Stomach (tissue), 9 donors: ENCODE data around the gene RBFOX1. TPM values are rescaled to one million over a fixed set of nuclear protein-coding genes. Genes with fewer than 3 reads are reported as not detected.

ENCODE experiments used
- DNase-seq, 2 donors: peaks; one replicate each; pipeline versions ENCODE4 v3.0.0 to v3.0.0-alpha.2; 2013 to 2019
- H3K27ac ChIP-seq, 5 donors: fragments of 200-600 bp in 4 of 5; sonication (generic) in 4 of 5; one replicate each; pipeline ENCODE4 v1.5.1; 2013 to 2019; ENCODE audit warnings: mild to moderate bottlenecking in 1 of 5, moderate library complexity in 1 of 5
- H3K27me3 ChIP-seq, 3 donors: fragments of 200-600 bp; sonication (generic); one replicate each; pipeline ENCODE4 v1.5.1; 2017 to 2019; ENCODE audit warnings: mixed run types in 1 of 3
- H3K36me3 ChIP-seq, 4 donors: fragments of 200-600 bp; sonication (generic); 1 replicate in 3 of 4; 2 replicates in 1 of 4; pipeline ENCODE4 v1.5.1; 2016 to 2019
- H3K4me1 ChIP-seq, 4 donors: fragments of 200-600 bp; sonication (generic); one replicate each; pipeline ENCODE4 v1.5.1; 2016 to 2019
- H3K4me3 ChIP-seq, 4 donors: fragments of 200-600 bp; sonication (generic) in 3 of 4; one replicate each; pipeline ENCODE4 v1.5.1; 2016 to 2019; ENCODE audit warnings: mild to moderate bottlenecking in 1 of 4
- H3K9me3 ChIP-seq, 4 donors: fragments of 200-600 bp; sonication (generic); one replicate each; pipeline ENCODE4 v1.5.1; 2016 to 2019
- CTCF ChIP-seq, 7 experiments: fragments of 450-650 bp in 4 of 7; fragments of 200-600 bp in 3 of 7; sonication (generic) in 3 of 7; IDR thresholded peaks; one replicate each; pipeline ENCODE4 v1.5.1; 2016 to 2019; ENCODE audit warnings: antibody characterized with exemption in 7 of 7, control low read depth in 2 of 7, mild to moderate bottlenecking in 1 of 7
- EP300 ChIP-seq: sonication (generic); formaldehyde crosslinking; IDR thresholded peaks from one replicate; pipeline ENCODE4 v1.6.1; 2017; ENCODE audit warnings: antibody characterized with exemption
- POLR2A ChIP-seq, 4 donors: fragments of 450-650 bp; IDR thresholded peaks; one replicate each; pipeline ENCODE4 v1.6.1; 2016; ENCODE audit warnings: antibody characterized with exemption in 4 of 4, control low read depth in 2 of 4, mild to moderate bottlenecking in 1 of 4, moderate library complexity in 1 of 4
- POLR2AphosphoS5 ChIP-seq, 3 donors: sonication (generic); formaldehyde crosslinking; IDR thresholded peaks; one replicate each; pipeline ENCODE4 v1.6.1; 2016; ENCODE audit warnings: antibody characterized with exemption in 3 of 3
- WGBS, 5 donors: extraction: QIAGEN DNeasy Blood & Tissue Kit in 3 of 5; methylation state at CpG; one replicate each; pipeline versions ENCODE4 v1.1.5 to v1.1.7; 2013 to 2018; 5-methylcytosine and 5-hydroxymethylcytosine counted together
- intact Hi-C: fragments of 100-400 bp; cut with DNase I; formaldehyde crosslinking; loops from one replicate; pipeline ENCODE4 v1.15.1; 2023; ENCODE audit warnings: low total_unique reads
- polyA plus RNA-seq, 3 donors: library from polyadenylated mRNA; stranded (reverse); fragments of 200-250 nt; gene quantifications; one replicate each; pipeline ENCODE4 v1.2.3, GENCODE V29; 2013
- total RNA-seq, 5 donors: library from RNA; depleted of rRNA; stranded (reverse); fragments of >200 nt; gene quantifications; one replicate each; pipeline versions ENCODE4 v1.1.0 to v1.2.3, GENCODE V29; 2014 to 2016
- donor health status: healthy with polysubstance abuse.
- donor health status: Bipolar disorder and iron deficiency.
- donor health status: healthy.

Gene RBFOX1
- total and polyA plus RNA-seq, 8 donors = 0.03 to 20.9 (median 0.35) TPM; not detected in 4

GRCh38 chr16:7583396-7583795, 250.8 kb downstream of the RBFOX1 start:
- intact Hi-C loops = no loop called here
- H3K4me1 ChIP-seq = no peaks in the 10 kb centered on the region
- no peak for DNase-seq
- no peak for TF ChIP-seq CTCF (IDR thresholded peaks at IDR 0.05)
- TF ChIP-seq POLR2A (IDR thresholded peaks at IDR 0.05) = no peak
- TF ChIP-seq POLR2AphosphoS5 (IDR thresholded peaks at IDR 0.05) = no peak
- TF ChIP-seq EP300 = no peak
- no peak overlapping the region for H3K27ac ChIP-seq
- 80 to 90% (median 85%) methylated on average over 4 of the region's 4 CpGs for WGBS, 5 donors
- no peaks in the 10 kb centered on the region for H3K36me3 ChIP-seq
- H3K27me3 ChIP-seq = peaks cover 0 to 3% (median 0%) of the 10 kb centered on the region in 3 donors
- no peak overlapping the region for H3K4me3 ChIP-seq
- no peaks in the 10 kb centered on the region for H3K9me3 ChIP-seq

GRCh38 chr16:7584561-7584960, 251.9 kb downstream of the RBFOX1 start:
- no peak for DNase-seq
- intact Hi-C loops = no loop called here
- Histone ChIP-seq H3K36me3 (no peaks in the 10 kb centered on the region), H3K4me1 (no peaks in the 10 kb centered on the region), H3K4me3 (no peak overlapping the region), H3K27ac (no peak overlapping the region), H3K27me3 (no peaks in the 10 kb centered on the region), H3K9me3 (no peaks in the 10 kb centered on the region)
- no peak for TF ChIP-seq POLR2AphosphoS5 (IDR thresholded peaks at IDR 0.05)
- TF ChIP-seq EP300 = no peak
- TF ChIP-seq CTCF (IDR thresholded peaks at IDR 0.05) = no peak
- TF ChIP-seq POLR2A (IDR thresholded peaks at IDR 0.05) = no peak
- WGBS, 5 donors = 55 to 64% (median 60%) methylated on average over 6 of the region's 6 CpGs

- TF ChIP-seq POLR2A (IDR thresholded peaks at IDR 0.05) (no peak), CTCF (IDR thresholded peaks at IDR 0.05) (no peak), POLR2AphosphoS5 (IDR thresholded peaks at IDR 0.05) (no peak), EP300 (no peak)
- 56 to 81% (median 73%) methylated on average over 4 of the region's 4 CpGs for WGBS, 5 donors
- no peak for DNase-seq
- Histone ChIP-seq H3K27me3 (no peaks in the 10 kb centered on the region), H3K4me3 (no peak overlapping the region), H3K27ac (no peak overlapping the region), H3K9me3 (no peaks in the 10 kb centered on the region), H3K36me3 (no peaks in the 10 kb centered on the region), H3K4me1 (no peaks in the 10 kb centered on the region)
- intact Hi-C loops = no loop called here
Observed at GRCh38 chr16:7585705-7586104, 253.1 kb downstream of the RBFOX1 start.

GRCh38 chr16:7590934-7591333, 258.3 kb downstream of the RBFOX1 start:
- no peak overlapping the region for H3K4me3 ChIP-seq
- DNase-seq = no peak
- no peaks in the 10 kb centered on the region for H3K27me3 ChIP-seq
- no peaks in the 10 kb centered on the region for H3K36me3 ChIP-seq
- intact Hi-C loops = no loop called here
- H3K4me1 ChIP-seq = no peaks in the 10 kb centered on the region
- no peak for TF ChIP-seq CTCF (IDR thresholded peaks at IDR 0.05)
- no peak for TF ChIP-seq POLR2A (IDR thresholded peaks at IDR 0.05)
- TF ChIP-seq POLR2AphosphoS5 (IDR thresholded peaks at IDR 0.05) = no peak
- no peak for TF ChIP-seq EP300
- H3K9me3 ChIP-seq = no peaks in the 10 kb centered on the region
- 75 to 90% (median 87%) methylated on average over 4 of the region's 4 CpGs for WGBS, 5 donors
- H3K27ac ChIP-seq = no peak overlapping the region
